NT2/D1 (cell line): ENCODE measurements around the gene C3AR1.
A peak's percentile ranks its signal among the peaks of the same experiment; 100 is the strongest.
"Not testable (repeated sequence)": the region's sequence is repeated elsewhere in the genome, so short reads cannot be mapped to it uniquely, and the experiment has no call there.

ENCODE experiments used
- DNase-seq: peaks from one replicate; pipeline ENCODE4 v3.0.0-alpha.2; 2011; ENCODE audit warnings: low read depth, low spot score
- H3K27me3 ChIP-seq: 2 replicates; pipeline ENCODE4 v1.6.0; 2011; ENCODE audit warnings: mild to moderate bottlenecking; ENCODE audit not compliant: insufficient read length, insufficient read depth
- H3K36me3 ChIP-seq: 2 replicates; pipeline ENCODE4 v1.6.1; 2011; ENCODE audit warnings: mild to moderate bottlenecking, low read length, mixed read lengths; ENCODE audit not compliant: insufficient read depth, insufficient read length
- H3K4me1 ChIP-seq: 2 replicates; pipeline ENCODE4 v1.5.1; 2011; ENCODE audit not compliant: insufficient read depth, insufficient read length
- H3K4me3 ChIP-seq: 2 replicates; pipeline ENCODE4 v1.5.1; 2011; ENCODE audit warnings: low read depth; ENCODE audit not compliant: insufficient read length
- H3K9ac ChIP-seq: 2 replicates; pipeline ENCODE4 v1.6.0; 2011; ENCODE audit warnings: low read depth; ENCODE audit not compliant: insufficient read length
- H3K9me3 ChIP-seq: 2 replicates; pipeline ENCODE4 v1.5.1; 2011; ENCODE audit warnings: mild to moderate bottlenecking, low read length; ENCODE audit not compliant: insufficient read depth
- SUZ12 ChIP-seq: IDR thresholded peaks from 2 replicates; pipeline ENCODE4 v1.6.1; 2011; ENCODE audit not compliant: insufficient read length, insufficient read depth; ENCODE audit errors: extremely low read depth
- YY1 ChIP-seq: IDR thresholded peaks from 2 replicates; pipeline ENCODE4 v1.6.1; 2011; ENCODE audit not compliant: insufficient read length, insufficient read depth
- ZNF274 ChIP-seq: IDR thresholded peaks from 2 replicates; pipeline ENCODE4 v1.6.1; 2011; ENCODE audit warnings: mild to moderate bottlenecking, low read depth, low read length

The C3AR1 gene

GRCh38 chr12:8077207-8077606 lies 11.0 kb upstream of the C3AR1 start:
- no peak for TF ChIP-seq ZNF274
- TF ChIP-seq YY1 = no peak
- TF ChIP-seq SUZ12 = no peak
- no peaks in the 10 kb centered on the region for H3K36me3 ChIP-seq

GRCh38 chr12:8076366-8076765 lies 10.2 kb upstream of the C3AR1 start:
- Histone ChIP-seq H3K4me3 (no peak overlapping the region), H3K36me3 (no peaks in the 10 kb centered on the region), H3K9ac (no peak overlapping the region), H3K9me3 (no peaks in the 10 kb centered on the region), H3K4me1 (no peaks in the 10 kb centered on the region), H3K27me3 (no peaks in the 10 kb centered on the region)
- TF ChIP-seq SUZ12 (no peak), ZNF274 (no peak), YY1 (no peak)
- DNase-seq = no peak

More at GRCh38 chr12:8077207-8077606, 11.0 kb upstream of the C3AR1 start:
- peak; percentile 52 for DNase-seq
- Histone ChIP-seq H3K4me3 (no peak overlapping the region), H3K9ac (no peak overlapping the region), H3K4me1 (no peaks in the 10 kb centered on the region), H3K27me3 (no peaks in the 10 kb centered on the region), H3K9me3 (no peaks in the 10 kb centered on the region)

- Histone ChIP-seq H3K27me3 (no peaks in the 10 kb centered on the region), H3K36me3 (no peaks in the 10 kb centered on the region), H3K4me1 (no peaks in the 10 kb centered on the region), H3K4me3 (no peak overlapping the region), H3K9ac (no peak overlapping the region), H3K9me3 (no peaks in the 10 kb centered on the region)
- TF ChIP-seq SUZ12 (no peak), ZNF274 (no peak), YY1 (no peak)
- no peak for DNase-seq
These were observed 9.8 kb upstream of the C3AR1 start for GRCh38 chr12:8075935-8076334.

- not testable (repeated sequence) for H3K4me1 ChIP-seq, DNase-seq, H3K4me3 ChIP-seq, H3K9ac ChIP-seq, H3K36me3 ChIP-seq, H3K27me3 ChIP-seq, H3K9me3 ChIP-seq
These were observed 5.7 kb upstream of the C3AR1 start for GRCh38 chr12:8071820-8072219.

- Histone ChIP-seq H3K4me3 (no peak overlapping the region), H3K36me3 (no peaks in the 10 kb centered on the region), H3K9ac (no peak overlapping the region), H3K27me3 (no peaks in the 10 kb centered on the region), H3K4me1 (no peaks in the 10 kb centered on the region), H3K9me3 (no peaks in the 10 kb centered on the region)
- no peak for TF ChIP-seq ZNF274
- TF ChIP-seq YY1 = no peak
- TF ChIP-seq SUZ12 = no peak
- no peak for DNase-seq
These were observed 3.4 kb upstream of the C3AR1 start for GRCh38 chr12:8069582-8069981.

- Histone ChIP-seq H3K9me3 (no peaks in the 10 kb centered on the region), H3K36me3 (no peaks in the 10 kb centered on the region), H3K27me3 (no peaks in the 10 kb centered on the region), H3K4me1 (no peaks in the 10 kb centered on the region), H3K9ac (no peak overlapping the region), H3K4me3 (no peak overlapping the region)
- no peak for DNase-seq
- TF ChIP-seq ZNF274 (no peak), YY1 (no peak)
These were observed 2.0 kb downstream of the C3AR1 start for GRCh38 chr12:8064131-8064530.

GRCh38 chr12:8058506-8058905 lies 7.7 kb downstream of the C3AR1 start:
- DNase-seq = no peak
- Histone ChIP-seq H3K27me3 (no peaks in the 10 kb centered on the region), H3K9me3 (no peaks in the 10 kb centered on the region), H3K4me3 (no peak overlapping the region), H3K36me3 (peaks cover 20% of the 10 kb centered on the region), H3K4me1 (peaks cover 7% of the 10 kb centered on the region), H3K9ac (no peak overlapping the region)
- TF ChIP-seq ZNF274 = no peak
- no peak for TF ChIP-seq SUZ12
- no peak for TF ChIP-seq YY1

GRCh38 chr12:8057839-8058238 lies 8.3 kb downstream of the C3AR1 start:
- DNase-seq = no peak
- Histone ChIP-seq H3K9me3 (no peaks in the 10 kb centered on the region), H3K4me1 (peaks cover 7% of the 10 kb centered on the region), H3K36me3 (peaks cover 26% of the 10 kb centered on the region), H3K9ac (no peak overlapping the region), H3K27me3 (no peaks in the 10 kb centered on the region), H3K4me3 (no peak overlapping the region)
- TF ChIP-seq YY1 = no peak
